Activated naive CD4-positive, alpha-beta T cell treated with Interleukin-2 at 50 U/mL for 16 hours (primary cell): ENCODE measurements around the gene MYOM1.
"Not testable (repeated sequence)": the region's sequence is repeated elsewhere in the genome, so short reads cannot be mapped to it uniquely, and the experiment has no call there.

Experiments
- DNase-seq: peaks from one replicate; pipeline ENCODE4 v3.0.0-alpha.2; 2020

MYOM1 gene

DNA sequence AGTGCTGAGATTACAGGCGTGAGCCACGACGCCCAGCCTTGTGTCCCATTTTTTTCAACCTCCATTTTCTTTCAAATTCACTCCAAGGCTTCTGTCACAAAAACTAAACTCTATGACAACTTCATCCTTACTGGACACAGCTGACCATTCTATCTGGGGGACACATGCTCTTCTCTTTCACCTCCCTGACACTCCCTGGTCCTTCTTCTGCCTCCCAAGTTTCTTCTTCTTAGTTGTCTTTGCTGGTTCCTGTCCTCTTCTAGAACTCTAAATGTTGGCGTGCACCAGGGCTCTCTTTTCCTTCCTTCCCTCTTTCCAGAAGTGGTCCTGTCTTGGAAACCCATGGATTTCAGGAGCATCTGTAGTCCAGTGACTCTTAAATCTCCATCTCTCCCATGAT, 166.7 kb downstream of the MYOM1 start:
- no peak for DNase-seq

DNA sequence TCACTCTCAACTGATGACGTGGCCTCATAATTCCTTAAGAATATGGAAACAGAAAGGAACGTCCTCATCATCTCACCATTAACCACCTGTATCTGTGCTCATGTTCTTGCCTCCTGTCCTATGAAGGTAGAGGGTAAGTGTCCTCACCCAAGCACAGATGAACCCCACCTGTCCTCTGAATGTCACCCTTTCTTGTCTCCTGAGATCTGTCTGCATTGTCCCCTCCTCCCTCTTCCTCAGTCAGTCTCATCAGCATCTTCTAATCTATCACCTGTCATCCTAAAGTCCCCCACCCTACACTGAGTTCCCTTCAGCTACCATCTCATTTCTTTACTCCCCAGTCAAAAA, 167.4 kb downstream of the MYOM1 start:
- DNase-seq, result no peak

DNA sequence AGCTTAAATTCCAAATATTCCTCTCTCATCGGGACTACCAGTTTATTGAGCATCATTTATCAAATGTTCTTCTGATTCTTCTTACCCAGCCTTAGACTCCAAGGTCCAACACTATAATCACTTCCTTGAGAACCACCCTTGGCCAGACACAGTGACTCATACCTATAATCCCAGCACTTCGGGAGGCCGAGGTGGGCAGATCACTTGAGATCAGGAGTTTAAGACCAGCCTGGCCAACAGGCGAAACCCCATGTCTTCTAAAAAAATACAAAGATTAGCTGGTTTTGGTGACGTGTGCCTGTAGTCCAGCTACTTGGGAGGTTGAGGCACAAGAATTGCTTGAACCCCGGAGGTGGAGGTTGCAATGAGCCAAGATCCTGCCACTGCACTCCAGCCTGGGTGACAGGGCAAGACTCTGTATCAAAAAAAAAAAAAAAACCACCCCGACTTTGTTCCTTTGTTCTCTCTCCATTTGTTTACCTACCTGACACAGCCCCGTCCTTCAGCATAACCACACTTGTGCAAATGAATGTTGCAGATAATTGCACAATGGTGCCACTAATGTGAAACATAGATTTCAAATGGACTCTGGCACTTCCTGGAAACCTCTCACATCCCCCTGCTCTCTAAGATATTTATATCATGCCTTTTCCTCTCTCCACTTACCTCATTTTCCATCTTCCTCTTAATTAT, 167.9 kb downstream of the MYOM1 start:
- DNase-seq, result no peak

DNA sequence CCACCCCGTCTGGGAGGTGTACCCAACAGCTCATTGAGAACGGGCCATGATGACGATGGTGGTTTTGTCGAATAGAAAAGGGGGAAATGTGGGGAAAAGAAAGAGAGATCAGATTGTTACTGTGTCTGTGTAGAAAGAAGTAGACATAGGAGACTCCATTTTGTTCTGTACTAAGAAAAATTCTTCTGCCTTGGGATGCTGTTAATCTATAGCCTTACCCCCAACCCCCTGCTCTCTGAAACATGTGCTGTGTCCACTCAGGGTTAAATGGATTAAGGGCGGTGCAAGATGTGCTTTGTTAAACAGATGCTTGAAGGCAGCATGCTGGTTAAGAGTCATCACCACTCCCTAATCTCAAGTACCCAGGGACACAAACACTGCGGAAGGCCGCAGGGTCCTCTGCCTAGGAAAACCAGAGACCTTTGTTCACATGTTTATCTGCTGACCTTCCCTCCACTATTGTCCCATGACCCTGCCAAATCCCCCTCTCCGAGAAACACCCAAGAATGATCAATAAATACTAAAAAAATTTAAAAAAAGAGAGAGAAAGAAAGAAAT, 169.8 kb downstream of the MYOM1 start:
- DNase-seq, result not testable (repeated sequence)

DNA sequence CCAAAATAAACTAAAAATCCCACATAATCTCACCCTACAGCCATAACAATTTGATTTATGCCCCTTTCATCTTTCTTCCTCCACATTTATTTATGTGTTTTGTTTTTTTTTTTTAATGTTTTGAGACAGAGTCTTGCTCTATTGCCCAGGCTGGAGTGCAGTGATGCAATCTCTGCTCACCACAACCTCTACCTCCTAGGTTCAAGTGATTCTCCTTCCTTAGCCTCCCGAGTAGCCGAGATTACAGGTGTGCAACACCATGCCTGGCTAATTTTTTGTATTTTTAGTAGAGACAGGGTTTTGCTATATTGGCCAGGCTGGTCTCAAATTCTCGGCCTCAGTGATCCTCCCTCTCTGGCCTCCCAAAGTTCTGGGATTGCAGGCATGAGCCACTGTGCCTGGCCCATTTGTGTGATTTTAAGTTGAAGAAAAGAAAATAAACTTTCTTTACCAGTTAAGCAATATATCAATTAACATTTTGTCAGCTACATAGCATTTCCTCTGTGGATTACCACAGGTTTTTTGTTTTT, 170.9 kb downstream of the MYOM1 start:
- no peak for DNase-seq

DNA sequence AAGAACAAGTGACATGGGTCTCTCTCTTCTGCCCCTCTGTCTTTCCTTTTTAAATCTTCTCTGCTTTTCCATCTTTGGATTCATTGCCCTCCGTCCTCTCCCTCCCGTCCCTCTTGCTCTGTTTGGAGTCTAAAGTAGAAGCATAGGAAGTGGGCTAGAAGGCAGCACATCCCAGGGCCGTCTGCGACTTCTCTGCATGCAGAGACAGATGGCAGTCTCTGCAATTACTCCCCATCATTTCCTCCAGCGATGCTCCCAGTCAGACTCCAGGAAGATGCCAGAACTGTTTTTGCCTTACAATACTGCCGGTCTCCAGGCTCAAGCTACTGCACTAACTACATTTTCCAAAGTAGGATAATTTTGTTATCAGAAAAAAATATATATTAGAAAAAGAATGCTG, 171.6 kb downstream of the MYOM1 start:
- no peak for DNase-seq

DNA sequence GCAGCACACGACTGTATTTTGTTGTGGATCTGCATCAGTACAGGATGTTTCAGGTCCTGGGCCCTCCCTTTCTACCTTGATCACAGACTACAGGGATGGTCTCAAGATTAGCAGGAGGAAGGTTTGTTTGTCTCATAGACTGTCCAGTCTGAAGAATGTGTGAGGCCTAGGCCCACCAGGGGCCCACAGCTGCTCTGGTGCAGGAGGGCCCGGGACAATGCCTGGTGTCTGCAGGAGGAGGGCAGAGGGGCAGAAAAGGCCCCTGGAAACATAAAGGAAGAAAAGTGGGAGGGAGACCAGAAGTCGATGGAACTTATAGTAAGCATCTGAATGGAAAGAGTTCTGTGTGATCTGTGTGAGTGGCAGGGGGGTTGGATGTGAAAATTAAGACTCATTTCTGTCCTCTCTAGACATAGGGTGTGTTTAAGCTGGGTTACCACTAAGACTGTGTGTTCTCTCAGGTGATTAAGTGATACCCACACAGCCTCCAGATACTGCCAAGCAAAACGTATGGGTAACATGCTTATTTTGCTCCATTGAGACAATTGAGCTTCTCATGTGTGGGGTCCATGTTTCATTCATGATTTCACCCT, 173.5 kb downstream of the MYOM1 start:
- no peak for DNase-seq

DNA sequence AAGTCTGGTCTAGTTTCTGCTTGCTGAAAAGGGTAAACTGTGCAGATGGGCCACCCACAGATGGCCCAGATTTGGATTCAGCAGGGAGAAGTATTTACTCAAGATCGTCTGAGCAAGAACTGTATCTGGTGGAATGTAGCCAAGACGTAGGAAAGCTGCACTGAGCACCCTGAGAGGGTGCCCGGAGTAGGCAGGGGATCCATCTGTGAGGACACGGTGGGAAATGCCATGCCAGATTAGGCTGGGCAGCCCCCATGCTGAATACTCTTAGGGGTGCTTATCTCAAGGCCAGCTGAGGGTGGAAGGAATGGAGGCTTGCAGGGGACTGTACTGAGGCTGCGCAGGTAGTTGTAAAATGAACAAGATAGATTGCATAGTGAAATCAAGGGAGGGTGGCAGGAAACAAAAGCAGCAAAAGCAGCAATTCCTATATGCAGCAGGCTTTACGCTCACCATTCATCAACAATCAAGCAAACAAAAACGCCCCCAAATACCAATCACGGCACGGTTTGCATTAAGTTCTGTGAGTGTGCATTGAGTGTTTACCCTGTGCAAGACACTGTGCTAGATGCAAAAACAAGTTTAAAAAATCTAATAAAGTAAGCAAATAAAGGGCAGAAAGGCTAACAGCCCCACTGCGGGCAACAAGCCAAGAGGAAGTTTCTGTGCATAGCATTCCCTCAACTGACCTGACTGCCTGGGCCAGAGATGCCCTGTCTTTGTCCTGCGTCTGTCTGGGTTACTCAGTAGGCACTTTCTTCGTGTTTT, 174.7 kb downstream of the MYOM1 start:
- DNase-seq, result no peak

DNA sequence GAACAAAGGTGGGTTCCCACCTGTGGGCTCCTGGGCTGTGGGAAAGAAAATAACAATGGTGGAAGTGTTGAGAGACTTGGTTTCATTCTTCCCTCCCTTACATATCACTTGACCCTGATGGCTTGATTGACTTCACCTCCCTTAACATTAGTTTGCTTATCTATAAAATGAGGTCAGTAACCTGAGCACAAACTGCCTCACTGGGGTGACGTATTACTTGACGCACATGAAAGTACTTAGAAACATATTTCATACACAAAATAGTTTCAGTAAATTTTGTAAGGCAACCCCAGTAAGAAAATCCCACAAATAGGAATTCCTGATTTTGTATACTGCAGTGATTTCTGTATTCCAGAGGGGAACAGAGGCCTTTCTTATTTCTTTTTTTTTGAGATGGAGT, 177.4 kb downstream of the MYOM1 start:
- no peak for DNase-seq

DNA sequence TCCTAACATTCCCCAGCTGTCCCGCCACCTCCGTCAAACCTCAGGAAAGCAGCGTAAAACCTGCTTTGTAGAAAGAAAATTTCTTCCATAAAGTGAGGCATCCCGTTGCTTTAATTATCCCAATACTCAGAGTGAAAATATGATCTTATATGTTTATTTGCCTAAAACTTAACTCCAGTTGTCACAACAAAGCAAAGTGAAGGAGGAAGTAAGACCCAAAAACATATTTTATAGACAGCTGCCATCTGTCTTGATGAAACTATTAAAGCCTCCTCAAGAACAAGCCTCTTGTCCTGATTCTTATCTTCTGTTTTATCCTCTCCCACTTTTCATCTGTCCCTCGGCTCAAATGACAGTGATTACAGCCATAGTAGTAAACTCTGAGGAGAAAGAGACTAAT, 177.9 kb downstream of the MYOM1 start:
- no peak for DNase-seq

DNA sequence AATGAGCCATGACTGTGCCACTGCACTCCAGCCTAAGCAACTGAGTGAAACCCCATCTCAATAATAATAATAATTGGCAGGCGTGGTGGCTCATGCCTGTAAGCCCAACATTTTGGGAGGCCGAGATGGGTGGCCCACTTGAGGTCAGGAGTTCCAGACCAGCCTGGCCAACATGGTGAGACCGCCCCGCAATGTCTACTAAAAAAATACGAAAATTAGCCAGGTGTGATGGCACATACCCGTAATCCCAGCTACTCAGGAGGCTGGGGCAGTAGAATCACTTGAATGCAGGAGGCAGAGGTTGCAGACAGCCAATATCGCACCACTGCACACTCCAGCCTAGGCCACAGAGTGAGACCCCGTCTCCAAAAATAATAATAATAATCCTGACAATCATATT, 178.9 kb downstream of the MYOM1 start:
- no peak for DNase-seq

DNA sequence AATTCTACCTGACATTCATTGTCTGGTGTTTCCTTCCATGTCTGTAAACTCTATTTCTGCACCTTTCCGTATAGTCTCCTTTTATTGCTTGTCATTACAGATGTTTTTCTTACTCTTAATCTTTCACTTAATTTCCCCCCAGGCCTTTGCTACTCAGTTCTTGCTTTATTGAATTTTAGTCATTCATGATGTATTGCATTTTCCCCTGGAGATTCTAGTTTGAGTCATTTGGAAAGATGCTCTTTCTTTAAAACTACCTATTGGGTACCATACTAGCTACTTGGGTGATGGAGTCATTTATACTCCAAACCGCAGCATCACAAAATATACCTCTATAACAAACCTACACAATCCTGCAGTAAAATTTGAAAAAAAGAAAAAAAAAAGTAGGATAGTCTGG, 179.6 kb downstream of the MYOM1 start:
- no peak for DNase-seq

DNA sequence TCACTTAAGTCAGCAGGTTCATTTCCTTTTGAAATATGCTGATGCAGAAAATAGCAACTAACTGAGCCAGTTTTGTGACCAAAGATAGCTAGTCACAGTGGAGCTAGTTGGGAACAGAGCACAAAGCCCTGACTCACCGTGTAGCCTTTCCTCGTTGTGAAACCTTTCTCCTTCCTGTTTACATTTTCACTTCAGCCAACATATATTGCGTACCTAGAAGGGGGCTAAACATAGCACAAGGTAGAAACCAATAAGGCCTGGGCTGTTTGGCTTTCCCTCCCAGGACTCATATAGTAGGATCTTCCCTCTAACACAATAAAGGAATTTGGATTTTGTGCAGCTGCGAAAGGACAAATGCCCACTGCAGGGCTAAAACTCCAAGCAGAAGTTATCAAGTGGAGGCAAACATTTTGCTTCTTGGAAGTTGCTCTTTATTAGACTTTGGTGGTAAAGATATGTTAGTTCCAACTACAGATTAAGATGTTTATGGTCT, 182.3 kb downstream of the MYOM1 start:
- no peak for DNase-seq

DNA sequence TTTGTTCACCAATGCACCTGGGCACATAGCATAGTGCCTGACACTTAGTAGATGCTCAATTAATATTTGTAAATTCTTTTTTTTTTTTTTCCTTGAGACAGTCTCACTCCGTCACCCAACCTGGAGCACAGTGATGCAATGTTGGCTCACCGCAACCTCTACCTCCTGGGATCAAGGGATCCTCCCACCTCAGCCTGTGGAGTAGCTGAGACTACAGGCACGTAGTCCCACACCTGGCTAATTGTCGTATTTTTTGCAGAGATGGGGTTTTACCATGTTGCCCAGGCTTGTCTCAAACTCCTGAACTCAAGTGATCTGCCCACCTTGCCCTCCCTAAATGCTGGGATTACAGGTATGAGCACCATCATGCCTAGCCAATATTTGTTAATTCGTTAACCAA, 183.7 kb downstream of the MYOM1 start:
- DNase-seq, result no peak

DNA sequence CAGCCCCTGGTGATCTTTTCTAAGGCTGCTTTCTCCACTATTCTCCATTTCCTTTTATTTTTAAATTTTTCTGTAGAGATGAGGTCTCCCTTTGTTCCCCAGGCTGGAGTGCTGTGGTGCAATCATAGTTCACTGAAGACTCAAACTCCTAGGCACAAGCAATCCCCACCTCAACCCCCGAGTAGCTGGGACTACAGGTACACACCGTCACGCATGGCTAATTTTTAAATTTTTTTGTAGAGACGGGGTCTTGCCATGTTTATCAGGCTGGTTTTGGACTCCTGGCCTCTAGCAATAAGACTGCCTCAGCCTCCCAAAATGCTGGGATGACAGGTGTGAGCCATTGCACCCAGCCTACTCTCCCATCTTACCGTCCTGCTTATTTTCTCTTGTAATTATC, 184.1 kb downstream of the MYOM1 start:
- DNase-seq, result no peak

DNA sequence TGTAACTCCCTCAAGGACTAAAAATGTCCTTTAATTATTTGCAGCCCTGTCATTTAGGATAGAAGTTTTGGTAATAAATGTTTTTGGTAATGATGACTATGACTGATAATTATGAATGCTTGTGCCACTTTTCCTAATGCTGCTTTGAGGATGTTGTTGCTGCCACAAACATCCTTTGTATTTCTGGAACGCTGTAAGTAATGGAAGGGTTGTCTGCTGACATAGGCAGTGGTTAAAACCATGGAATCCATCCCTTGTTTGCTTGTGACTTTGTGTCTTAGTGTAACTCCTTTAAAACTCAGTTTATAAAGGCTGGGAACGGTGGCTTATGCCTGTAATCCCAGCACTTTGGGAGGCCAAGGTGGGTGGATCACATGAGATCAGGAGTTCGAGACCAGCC, 187.0 kb downstream of the MYOM1 start:
- DNase-seq, result no peak

DNA sequence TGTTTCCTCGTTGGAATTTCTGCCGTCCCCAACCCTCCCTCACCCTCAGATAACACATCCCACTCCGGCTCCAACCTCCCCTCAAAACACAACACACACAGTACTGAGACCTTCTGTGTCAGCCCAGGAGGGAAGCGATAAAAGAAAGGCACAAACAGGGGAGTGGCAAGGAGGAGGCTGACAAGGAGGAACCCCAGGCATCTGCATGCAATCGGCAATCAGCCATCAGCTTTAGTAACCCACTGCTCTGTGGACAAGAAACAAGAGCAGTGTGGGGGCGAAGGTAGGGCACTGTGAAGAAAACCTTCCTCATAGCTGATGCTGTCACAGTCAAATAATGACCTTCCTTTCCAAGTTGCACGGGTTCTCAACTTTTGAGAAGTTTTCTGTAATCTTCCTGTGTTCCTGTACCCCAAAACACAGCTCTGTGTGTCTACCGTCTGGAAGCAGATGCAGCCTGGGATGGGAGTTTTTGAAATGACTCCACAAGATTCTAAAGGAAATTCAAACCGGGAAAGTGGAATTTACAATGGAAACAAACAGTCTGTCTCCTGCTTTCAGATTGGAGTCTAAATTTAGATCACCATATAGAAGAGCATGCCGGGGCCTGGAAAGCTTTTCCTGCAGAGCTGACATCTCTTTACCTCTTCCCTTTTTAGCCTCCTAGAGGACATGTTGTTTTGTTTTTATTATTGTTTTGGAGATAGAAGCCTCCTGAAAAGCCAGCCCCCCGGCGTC, 190.4 kb downstream of the MYOM1 start:
- DNase-seq, result no peak

DNA sequence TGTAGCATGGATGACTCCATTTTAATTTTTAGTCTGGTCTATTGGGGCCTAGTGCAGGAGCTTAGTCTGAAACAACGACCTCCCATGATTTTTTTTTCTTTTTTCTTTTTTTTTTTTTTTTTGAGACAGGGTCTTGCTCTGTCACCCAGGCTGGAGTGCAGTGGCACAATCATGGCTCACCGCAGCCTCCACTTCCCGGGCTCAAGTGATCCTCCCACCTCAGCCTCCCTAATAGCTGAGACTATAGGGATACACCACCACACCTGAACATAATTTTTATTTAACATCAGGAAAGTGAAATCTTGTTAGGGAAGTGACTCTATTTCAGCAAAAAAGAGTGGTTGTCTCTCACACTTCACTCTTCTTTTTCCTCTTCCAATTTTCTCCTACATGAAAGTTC, 191.7 kb downstream of the MYOM1 start:
- DNase-seq, result not testable (repeated sequence)

DNA sequence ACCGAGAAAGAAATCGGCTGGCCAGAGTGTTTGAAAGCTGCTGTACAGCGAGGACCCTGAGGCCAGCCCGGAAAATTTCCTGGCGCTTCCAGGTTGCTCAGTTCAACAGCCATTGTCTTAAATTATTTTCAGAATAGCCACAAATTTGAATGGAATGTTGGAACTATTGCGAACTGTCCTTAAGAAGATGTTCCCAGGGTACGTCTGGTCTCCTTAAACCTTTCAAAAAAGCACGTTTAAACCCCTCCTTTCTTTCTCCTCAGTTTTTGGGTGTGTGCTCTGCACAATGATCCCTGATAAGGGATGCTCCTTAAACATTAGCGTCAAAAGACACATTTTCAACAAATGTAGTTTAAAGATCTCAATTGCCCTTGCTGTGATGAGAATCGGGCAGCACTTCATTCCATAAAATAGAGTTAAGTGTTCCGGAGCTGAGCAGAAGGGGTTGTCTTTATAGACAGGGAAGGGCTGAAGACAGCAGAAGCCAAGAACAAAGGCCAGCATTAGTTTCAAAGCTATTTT, 192.3 kb downstream of the MYOM1 start:
- no peak for DNase-seq

DNA sequence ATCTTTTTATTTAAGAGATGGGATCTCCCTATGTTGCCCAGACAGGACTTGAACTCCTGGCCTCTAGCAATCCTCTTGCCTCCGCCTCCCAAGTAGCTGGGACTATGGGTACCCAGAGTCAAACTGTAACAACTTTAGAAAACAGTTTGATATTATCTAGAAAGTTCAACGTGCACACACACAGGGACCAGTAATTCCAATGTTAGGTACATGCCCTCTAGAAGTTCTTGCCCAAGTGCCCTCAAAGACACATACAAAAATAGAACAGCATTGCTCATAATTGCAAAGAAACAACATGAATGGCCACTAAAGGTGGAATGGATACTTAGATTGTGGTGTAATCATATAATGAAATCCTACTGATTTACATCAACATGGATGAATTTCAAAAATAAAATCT, 194.2 kb downstream of the MYOM1 start:
- no peak for DNase-seq

DNA sequence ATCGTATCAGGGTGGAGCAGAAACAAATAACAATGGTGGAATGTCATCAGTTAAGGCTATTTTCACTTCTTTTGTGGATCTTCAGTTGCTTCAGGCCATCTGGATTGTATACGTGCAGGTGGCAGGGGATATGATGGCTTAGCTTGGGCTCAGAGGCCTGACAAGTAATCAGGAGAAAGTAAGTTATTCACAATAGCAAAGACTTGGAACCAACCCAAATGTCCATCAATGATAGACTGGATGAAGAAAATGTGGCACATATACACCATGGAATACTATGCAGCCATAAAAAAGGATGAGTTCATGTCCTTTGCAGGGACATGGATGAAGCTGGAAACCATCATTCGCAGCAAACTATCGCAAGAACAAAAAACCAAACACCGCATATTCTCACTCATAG, 196.2 kb downstream of the MYOM1 start:
- DNase-seq, result not testable (repeated sequence)
